CD14-positive monocyte (primary cell): ENCODE measurements around the gene BCO2. TPM values are rescaled to one million over a fixed set of nuclear protein-coding genes. Genes with fewer than 3 reads are reported as not detected.

Experiments used
- DNase-seq, 3 donors: peaks; one replicate each; pipeline ENCODE4 v3.0.0-alpha.2; 2011 to 2022
- H2AFZ ChIP-seq: 2 replicates; pipeline ENCODE4 v1.6.0; 2012; ENCODE audit warnings: mild to moderate bottlenecking, low read depth, low read length, inconsistent platforms; ENCODE audit not compliant: insufficient read depth, poor library complexity, severe bottlenecking
- H3K27ac ChIP-seq, 2 donors: 1 replicate in 1 of 2; 2 replicates in 1 of 2; pipeline ENCODE4 v1.5.1; 2012 to 2013; ENCODE audit warnings: low read length in 2 of 2, control low read depth in 1 of 2, inconsistent platforms in 1 of 2, low read depth in 1 of 2, mild to moderate bottlenecking in 1 of 2
- H3K27me3 ChIP-seq, 2 donors: one replicate each; pipeline versions ENCODE4 v1.6.0 to v1.6.1; 2011 to 2013; ENCODE audit warnings: low read length in 2 of 2; ENCODE audit not compliant: control insufficient read depth in 2 of 2, insufficient read depth in 2 of 2
- H3K36me3 ChIP-seq, 2 donors: replicated peaks in 1 of 2; 1 replicate in 1 of 2; 2 replicates in 1 of 2; pipeline versions ENCODE4 v1.5.1 to v1.6.1; 2012 to 2013; ENCODE audit warnings: low read length in 2 of 2, control low read depth in 1 of 2, inconsistent platforms in 1 of 2, mild to moderate bottlenecking in 1 of 2; ENCODE audit not compliant: insufficient read depth in 2 of 2, control insufficient read depth in 1 of 2
- H3K4me1 ChIP-seq, 2 donors: 1 replicate in 1 of 2; 2 replicates in 1 of 2; pipeline versions ENCODE4 v1.5.1 to v1.6.1; 2012 to 2013; ENCODE audit warnings: low read length in 2 of 2, control low read depth in 1 of 2, inconsistent platforms in 1 of 2, mild to moderate bottlenecking in 1 of 2, moderate library complexity in 1 of 2; ENCODE audit not compliant: insufficient read depth in 2 of 2, control insufficient read depth in 1 of 2
- H3K4me2 ChIP-seq: replicated peaks from 2 replicates; pipeline ENCODE3; 2012; ENCODE audit warnings: low read length, moderate library complexity, mild to moderate bottlenecking; ENCODE audit not compliant: poor library complexity, severe bottlenecking; ENCODE audit errors: extremely low read depth
- H3K4me3 ChIP-seq, 3 experiments: fragments of 200-600 bp in 1 of 3; sonication (generic) in 1 of 3; replicated peaks in 1 of 3; 1 replicate in 2 of 3; 2 replicates in 1 of 3; pipeline ENCODE4 v1.5.1; 2011 to 2013; ENCODE audit warnings: low read length in 3 of 3, mild to moderate bottlenecking in 3 of 3, control low read depth in 2 of 3, low read depth in 2 of 3, inconsistent platforms in 1 of 3, moderate library complexity in 1 of 3
- H3K79me2 ChIP-seq: 2 replicates; pipeline ENCODE4 v1.6.0; 2012; ENCODE audit warnings: mild to moderate bottlenecking, control low read depth, inconsistent platforms, low read length, moderate library complexity; ENCODE audit not compliant: insufficient read depth
- H3K9ac ChIP-seq: 2 replicates; pipeline ENCODE4 v1.6.0; 2017; ENCODE audit warnings: low read length, mild to moderate bottlenecking; ENCODE audit not compliant: insufficient read depth, poor library complexity, severe bottlenecking
- H3K9me3 ChIP-seq, 2 donors: replicated peaks in 1 of 2; 1 replicate in 1 of 2; 2 replicates in 1 of 2; pipeline versions ENCODE4 v1.5.1 to v1.6.1; 2012 to 2013; ENCODE audit warnings: low read length in 2 of 2, control low read depth in 1 of 2; ENCODE audit not compliant: control insufficient read depth in 1 of 2, insufficient read depth in 1 of 2
- H4K20me1 ChIP-seq: 2 replicates; pipeline ENCODE4 v1.6.0; 2012; ENCODE audit warnings: mild to moderate bottlenecking, low read length, control low read depth, moderate library complexity; ENCODE audit not compliant: insufficient read depth
- H3K27ac Mint-ChIP-seq, 7 donors: one replicate each; pipeline ENCODE4 v1.8.0; 2020; ENCODE audit warnings: mild to moderate bottlenecking in 7 of 7, mixed read lengths in 7 of 7, moderate library complexity in 6 of 7, inconsistent platforms in 2 of 7
- H3K27me3 Mint-ChIP-seq, 3 donors: one replicate each; pipeline ENCODE4 v1.8.0; 2021 to 2022; ENCODE audit warnings: low read depth in 3 of 3, mild to moderate bottlenecking in 3 of 3, mixed read lengths in 3 of 3, moderate library complexity in 3 of 3, inconsistent platforms in 1 of 3
- H3K36me3 Mint-ChIP-seq, 2 donors: one replicate each; pipeline ENCODE4 v1.8.0; 2020; ENCODE audit warnings: mixed read lengths in 2 of 2, inconsistent platforms in 1 of 2, mild to moderate bottlenecking in 1 of 2
- H3K4me1 Mint-ChIP-seq: one replicate; pipeline ENCODE4 v1.8.0; 2020; ENCODE audit warnings: mild to moderate bottlenecking, mixed read lengths
- H3K4me3 Mint-ChIP-seq, 2 donors: one replicate each; pipeline ENCODE4 v1.8.0; 2020; ENCODE audit warnings: mild to moderate bottlenecking in 2 of 2, mixed read lengths in 2 of 2, moderate library complexity in 1 of 2
- H3K9me3 Mint-ChIP-seq, 7 donors: one replicate each; pipeline ENCODE4 v1.8.0; 2020 to 2022; ENCODE audit warnings: mixed read lengths in 7 of 7, mild to moderate bottlenecking in 6 of 7, moderate library complexity in 6 of 7, inconsistent platforms in 2 of 7
- CTCF ChIP-seq: fragments of 200-600 bp; IDR thresholded peaks from one replicate; pipeline ENCODE4 v1.8.0; 2022; ENCODE audit warnings: antibody characterized with exemption, mild to moderate bottlenecking
- WGBS: methylation state at CpG from one replicate; pipeline ENCODE4 v1.1.5; 2013; ENCODE audit warnings: missing lambda C conversion rate; ENCODE audit not compliant: insufficient coverage; 5-methylcytosine and 5-hydroxymethylcytosine counted together
- intact Hi-C, 2 donors: fragments of 100-400 bp; cut with micrococcal nuclease; formaldehyde crosslinking; loops; one replicate each; pipeline versions ENCODE4 v1.15.0 to v1.15.1; 2023
- polyA plus RNA-seq, 3 donors: library from polyadenylated mRNA; depleted of rRNA in 1 of 3; unstranded in 2 of 3; stranded (reverse) in 1 of 3; fragments of 300-500 nt in 2 of 3; fragments of >200 nt in 1 of 3; fragmentation: Illumina TruSeq in 2 of 3; gene quantifications; 1 replicate in 2 of 3; 2 replicates in 1 of 3; pipeline ENCODE4 v1.2.3, GENCODE V29; 2012 to 2021

Gene BCO2
- polyA plus RNA-seq, 3 donors: 0.20 to 1.9 TPM; not detected in 1

GRCh38 chr11:112173152-112173551, 2.2 kb upstream of the BCO2 start:
- no peaks in the 10 kb centered on the region for H3K36me3 ChIP-seq
- TF ChIP-seq CTCF: no peak
- H3K27ac ChIP-seq: no peak overlapping the region
- Mint-ChIP-seq H3K36me3 (no peaks in the 10 kb centered on the region), H3K27me3 (peaks cover 0 to 2% (median 1%) of the 10 kb centered on the region in 3 donors), H3K9me3 (no peaks in the 10 kb centered on the region), H3K27ac (no peak overlapping the region), H3K4me3 (no peak overlapping the region), H3K4me1 (peaks cover 16% of the 10 kb centered on the region)
- peaks cover 12 to 13% of the 10 kb centered on the region in 2 donors for H3K4me1 ChIP-seq
- intact Hi-C loops: loop anchor here in 1 of 2 donors (10.0 kb wide), 1 partner anchor 52 kb away; the partner anchor contains the start of gene PTS
- H4K20me1 ChIP-seq: no peaks in the 10 kb centered on the region
- H3K4me3 ChIP-seq: no peak overlapping the region
- H3K9me3 ChIP-seq: no peaks in the 10 kb centered on the region
- no peak for DNase-seq
- no peak overlapping the region for H2AFZ ChIP-seq
- WGBS: no CpG with 5 or more reads among the region's 3 CpGs
- no peak overlapping the region for H3K9ac ChIP-seq
- no peaks in the 10 kb centered on the region for H3K79me2 ChIP-seq
- H3K27me3 ChIP-seq: no peaks in the 10 kb centered on the region
- no peak overlapping the region for H3K4me2 ChIP-seq

- Histone ChIP-seq H3K4me1 (peaks cover 30 to 33% of the 10 kb centered on the region in 2 donors), H3K27me3 (no peaks in the 10 kb centered on the region), H2AFZ (peak overlapping the region; percentile 10), H3K36me3 (no peaks in the 10 kb centered on the region), H3K9ac (no peak overlapping the region), H4K20me1 (no peaks in the 10 kb centered on the region), H3K79me2 (no peaks in the 10 kb centered on the region), H3K4me3 (peak overlapping the region in 1 of 3 experiments; percentile 49), H3K9me3 (no peaks in the 10 kb centered on the region), H3K27ac (peak overlapping the region; percentile 7 to 54), H3K4me2 (peak overlapping the region; percentile 52)
- WGBS: 0% methylated on average over 2 of the region's 4 CpGs
- peaks cover 35% of the 10 kb centered on the region for H3K4me1 Mint-ChIP-seq
- DNase-seq: no peak
- peaks cover 0 to 2% (median 1%) of the 10 kb centered on the region in 3 donors for H3K27me3 Mint-ChIP-seq
- H3K36me3 Mint-ChIP-seq: no peaks in the 10 kb centered on the region
- H3K9me3 Mint-ChIP-seq: no peaks in the 10 kb centered on the region
- no peak for TF ChIP-seq CTCF
- peak overlapping the region in 6 of 7 donors; percentile 83 to 90 (median 86) for H3K27ac Mint-ChIP-seq
- H3K4me3 Mint-ChIP-seq: peak overlapping the region; percentile 67 to 85
- intact Hi-C loops: loop anchor here (5.0 to 10.0 kb wide), 2 partner anchors 49 to 63 kb away; partner anchors contain the start of gene PTS (in 1 of the 2)
Observed at GRCh38 chr11:112175599-112175952, 264 bp downstream of the BCO2 start.
